ENCODE results near the gene NCKAP5L. TPM values are rescaled to one million over a fixed set of nuclear protein-coding genes. Genes with fewer than 3 reads are reported as not detected.
A peak's percentile ranks its signal among the peaks of the same experiment; 100 is the strongest.

NCKAP5L gene
- total and polyA plus RNA-seq, 2 of the 8 experiments (the other 6 are each of a cell fraction or from before 2014, with no cell fraction given) = 9.4 to 27.9 TPM

GRCh38 chr12:49794811-49795653 lies 33.2 kb downstream of the NCKAP5L start:
- FAIRE-seq (no peak), DNase-seq (ENCODE audit: low read depth in 1 of 2, low spot score in 2 of 2) (no peak)
- no peaks in the 10 kb centered on the region for H3K79me1 ChIP-seq (ENCODE audit: low read depth, low read length)
- 94% methylated on average over 16 of the region's 32 CpGs; no CpG with 5 or more reads in 1 of the 2 experiments for WGBS, 2 experiments (ENCODE audit: extremely low coverage in 1 of 2, insufficient coverage in 1 of 2, insufficient read length in 1 of 2, insufficient replicate concordance in 2 of 2, low coverage in 1 of 2, low lambda C conversion rate in 2 of 2, missing lambda C conversion rate in 1 of 2)
- no peak overlapping the region for H3K4me2 ChIP-seq (ENCODE audit: insufficient read depth in 1 of 2, low read depth in 2 of 2, low read length in 2 of 2)
- no peak overlapping the region for H3K27ac ChIP-seq (ENCODE audit: low read depth, low read length)
- no peak overlapping the region for H3K56ac ChIP-seq (replicated peaks; ENCODE audit: insufficient read length, low read depth, low read length)
- H4K5ac ChIP-seq (ENCODE audit: insufficient read length, low read depth, low read length) = no peak overlapping the region
- no peak overlapping the region for H2BK15ac ChIP-seq (ENCODE audit: low read length)
- peak overlapping the region; percentile 40 for H4K8ac ChIP-seq (ENCODE audit: extremely low read depth, insufficient read depth, low read length)
- CTCF ChIA-PET (ENCODE audit: partially characterized antibody) = interaction anchor here (0.6 to 8.1 kb wide), 6 partner anchors 9 to 219 kb away, joined by 3 to 54 read pairs (median 6); no protein-coding TSS in a partner anchor
- H2BK12ac ChIP-seq (ENCODE audit: low read depth, low read length) = no peak overlapping the region
- no peak overlapping the region for H3K4ac ChIP-seq (replicated peaks; ENCODE audit: insufficient read length, low read depth, low read length)
- no peak overlapping the region for H3K9ac ChIP-seq (replicated peaks in 1 of 4; ENCODE audit: extremely low read depth in 1 of 4, low read depth in 3 of 4, low read length in 3 of 4)
- no peak overlapping the region for H3K23ac ChIP-seq (ENCODE audit: insufficient read length)
- no peak overlapping the region for H2BK120ac ChIP-seq (replicated peaks; ENCODE audit: low read depth, low read length)
- no peaks in the 10 kb centered on the region for H3K27me3 ChIP-seq (replicated peaks in 1 of 4; ENCODE audit: control insufficient read depth in 3 of 4, extremely low read depth in 1 of 4, insufficient read depth in 3 of 4, low read length in 3 of 4)
- no peak overlapping the region for H2BK20ac ChIP-seq (ENCODE audit: low read length)
- peaks cover 0 to 19% (median 14%) of the 10 kb centered on the region in 4 experiments; a peak in 5 of 8 replicates for H3K36me3 ChIP-seq (ENCODE audit: control insufficient read depth in 2 of 4, insufficient read depth in 4 of 4, low read length in 3 of 4)
- H3K4me3 ChIP-seq (ENCODE audit: extremely low read depth in 1 of 4, insufficient read depth in 2 of 4, low read depth in 3 of 4, low read length in 4 of 4) = no peak overlapping the region
- no peaks in the 10 kb centered on the region for H3K79me2 ChIP-seq (ENCODE audit: control insufficient read depth in 1 of 2, insufficient read depth in 2 of 2, low read length in 2 of 2)
- peaks cover 0 to 4% (median 0%) of the 10 kb centered on the region in 4 experiments; a peak in 2 of 7 replicates for H3K4me1 ChIP-seq (replicated peaks in 1 of 4; ENCODE audit: control insufficient read depth in 3 of 4, insufficient read depth in 4 of 4, low read length in 3 of 4)
- no peaks in the 10 kb centered on the region for H3K23me2 ChIP-seq (ENCODE audit: low read depth, low read length)
- no peak overlapping the region for H3K18ac ChIP-seq (ENCODE audit: extremely low read depth, low read length)
- H2AFZ ChIP-seq (ENCODE audit: low read length) = no peak overlapping the region
- no peak overlapping the region for H4K91ac ChIP-seq (replicated peaks; ENCODE audit: insufficient read length, low read length)
- H3K9me3 ChIP-seq (ENCODE audit: insufficient read depth in 2 of 2, low read depth in 1 of 2, low read length in 1 of 2) = no peaks in the 10 kb centered on the region
- H4K20me1 ChIP-seq (replicated peaks in 1 of 2; ENCODE audit: control insufficient read depth in 1 of 2, insufficient read depth in 2 of 2, low read length in 2 of 2) = peaks cover 0 to 8% of the 10 kb centered on the region in 2 experiments
- no peak overlapping the region for H2BK5ac ChIP-seq (ENCODE audit: low read depth, low read length)
- H2AK5ac ChIP-seq (ENCODE audit: low read depth, low read length) = no peak overlapping the region
- H3K14ac ChIP-seq (ENCODE audit: insufficient read length) = no peak overlapping the region
- POLR2A ChIA-PET (ENCODE audit: partially characterized antibody) = interaction anchor here (0.9 to 3.9 kb wide), 8 partner anchors 11 to 48 kb away, joined by 3 to 14 read pairs (median 6); partner anchors contain the start of genes BCDIN3D and NCKAP5L
- TF ChIP-seq ASH2L (IDR thresholded peaks at IDR 0.05; ENCODE audit: low read length) = no peak
- TF ChIP-seq RXRA (IDR thresholded peaks at IDR 0.05; ENCODE audit: insufficient read depth, low read depth, low read length) = no peak
- no peak for TF ChIP-seq POLR2AphosphoS5 (IDR thresholded peaks at IDR 0.05; ENCODE audit: low read depth, low read length)
- TF ChIP-seq GTF2F1 (IDR thresholded peaks at IDR 0.05; ENCODE audit: borderline replicate concordance, low read depth, low read length) = no peak
- no peak for TF ChIP-seq EGR1 (IDR thresholded peaks at IDR 0.05; ENCODE audit: borderline replicate concordance, low read depth, low read length)
- TF ChIP-seq NRF1 (IDR thresholded peaks at IDR 0.05; ENCODE audit: low read depth, low read length) = no peak
- TF ChIP-seq TEAD4 (IDR thresholded peaks at IDR 0.05; ENCODE audit: low read depth, low read length) = no peak
- no peak for TF ChIP-seq SRF (IDR thresholded peaks at IDR 0.05; ENCODE audit: low read depth, low read length)
- TF ChIP-seq PHF8 (conservative IDR thresholded peaks at IDR 0.05; ENCODE audit: low read depth, low read length) = no peak
- TF ChIP-seq RBBP5 (IDR thresholded peaks at IDR 0.05; ENCODE audit: borderline replicate concordance, low read depth, low read length) = no peak
- TF ChIP-seq SP1 (IDR thresholded peaks at IDR 0.05; ENCODE audit: low read depth, low read length) = no peak
- TF ChIP-seq JUND (IDR thresholded peaks at IDR 0.05; ENCODE audit: low read length) = no peak
- TF ChIP-seq CHD1 (IDR thresholded peaks at IDR 0.05; ENCODE audit: low read depth, low read length) = no peak
- TF ChIP-seq KDM5A (IDR thresholded peaks at IDR 0.05; ENCODE audit: low read length) = no peak

Data from H1 (cell line).